NCI-H510A (cell line): ENCODE measurements around the gene CIAPIN1.
"Not testable (repeated sequence)": the region's sequence is repeated elsewhere in the genome, so short reads cannot be mapped to it uniquely, and the experiment has no call there.

Experiments used
- DNase-seq: peaks from one replicate; lab custom pipeline; 2025; lab: John Stamatoyannopoulos, UW

Gene CIAPIN1

DNA sequence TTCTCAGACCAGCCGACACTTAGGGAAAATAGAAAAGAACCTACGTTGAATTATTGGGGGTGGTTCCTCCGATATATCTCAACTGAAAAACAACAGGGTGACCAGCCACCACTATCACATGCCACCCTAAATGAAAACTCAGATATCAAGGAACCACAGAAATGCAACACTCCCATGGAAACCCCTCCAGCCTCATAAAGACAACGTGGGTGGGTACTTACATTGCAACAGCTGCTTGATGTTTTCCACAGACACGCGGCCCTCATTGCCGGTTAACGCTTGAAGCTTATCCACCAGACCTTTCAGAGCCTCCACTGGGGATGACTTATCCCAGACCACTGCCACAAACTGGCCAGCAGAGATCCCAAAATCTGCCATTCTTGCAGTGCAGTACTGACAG is 6.6 kb downstream of the CIAPIN1 start:
- not testable (repeated sequence) for DNase-seq

DNA sequence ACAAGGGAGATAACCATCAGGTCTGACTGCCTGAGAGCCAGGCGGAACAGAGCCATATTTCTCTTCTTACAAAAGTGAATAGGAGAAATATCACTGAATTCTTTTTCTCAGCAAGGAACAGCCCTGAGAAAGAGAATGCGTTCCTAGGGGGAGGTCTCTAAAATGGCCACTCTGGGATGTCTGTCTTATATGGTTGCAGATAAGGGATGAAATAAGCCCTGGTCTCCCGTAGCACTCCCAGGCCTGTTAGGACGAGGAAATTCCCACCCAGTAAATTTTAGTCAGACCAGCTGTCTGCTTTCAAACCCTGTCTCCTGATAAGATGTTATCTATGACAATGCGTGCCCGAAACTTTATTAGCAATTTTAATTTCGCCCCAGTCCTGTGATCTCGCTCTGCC is 7.2 kb downstream of the CIAPIN1 start:
- DNase-seq, result not testable (repeated sequence)

DNA sequence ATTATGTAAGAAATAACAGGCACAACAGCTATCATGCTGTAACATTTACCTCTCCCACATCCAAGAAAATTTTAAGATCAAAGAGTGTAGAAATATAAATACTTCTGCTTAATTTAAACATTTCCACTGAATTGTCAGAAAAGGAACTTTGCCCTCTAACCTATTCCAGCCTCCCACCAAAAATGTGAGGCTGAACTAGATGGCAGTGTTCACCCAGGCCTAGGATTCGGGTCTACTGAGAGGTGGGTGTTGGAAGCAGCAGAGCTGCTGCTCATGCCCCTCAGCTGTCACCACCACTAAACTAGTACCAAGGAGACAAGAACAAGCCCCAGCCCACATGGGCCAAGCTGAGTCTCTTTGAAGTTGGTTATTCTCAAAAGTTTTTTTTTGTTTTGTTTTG is 11.3 kb downstream of the CIAPIN1 start:
- no peak for DNase-seq

DNA sequence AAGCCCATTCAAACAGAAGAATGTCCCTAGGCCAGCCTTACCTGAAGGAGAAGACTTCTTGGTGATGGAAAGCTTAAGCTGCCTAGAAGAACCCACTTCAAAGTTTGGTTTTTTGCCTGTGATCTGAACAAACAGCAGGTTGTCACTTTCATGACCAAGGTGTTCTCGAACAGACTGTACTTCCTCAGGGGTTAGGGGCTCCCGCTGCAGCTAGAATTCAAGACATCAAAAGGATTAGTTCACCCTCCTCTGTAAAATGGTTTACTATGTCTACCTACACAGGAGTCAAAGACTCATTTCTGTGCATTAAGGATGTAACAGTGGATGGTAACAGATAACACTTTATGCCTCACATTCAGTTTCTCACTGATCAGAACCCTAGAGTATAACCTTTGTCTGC is 13.2 kb downstream of the CIAPIN1 start:
- no peak for DNase-seq

DNA sequence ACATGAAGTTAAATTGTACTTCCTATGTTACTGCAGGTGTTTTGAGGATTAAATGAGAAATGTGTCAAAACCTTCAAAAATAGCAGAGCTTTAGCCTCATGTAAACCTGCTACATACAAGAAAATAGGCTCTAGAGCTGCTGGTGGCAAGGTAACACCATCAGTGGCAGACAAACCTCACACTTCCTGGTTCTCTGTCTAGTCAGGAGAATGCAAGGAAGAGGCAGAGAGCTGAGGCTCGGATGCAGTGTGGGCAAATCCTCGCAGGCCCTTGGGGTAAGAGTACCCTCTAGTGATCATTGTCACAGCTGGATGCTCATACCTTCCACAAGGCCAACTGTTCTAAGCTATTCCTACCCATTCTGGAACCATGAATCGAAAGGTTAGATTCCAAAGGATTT is 14.2 kb downstream of the CIAPIN1 start:
- DNase-seq, result no peak

DNA sequence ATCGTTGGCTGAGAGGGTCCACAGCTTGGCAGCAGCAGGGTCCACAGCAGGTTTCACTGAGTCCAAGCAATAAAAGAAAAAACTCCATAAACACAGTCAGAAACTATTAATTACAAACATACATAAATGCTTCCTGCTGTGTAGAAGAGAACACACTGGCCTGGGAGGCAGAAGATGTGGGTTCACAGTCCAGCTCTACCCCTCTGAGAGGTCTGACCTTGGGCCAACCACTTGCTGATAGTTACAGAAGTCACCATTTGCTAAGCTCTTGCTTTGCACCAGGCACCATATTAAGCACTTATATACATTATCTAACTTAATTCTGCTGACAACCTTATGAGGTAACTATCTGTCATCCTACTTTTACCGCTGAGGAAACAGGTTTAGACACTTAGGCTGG is 14.7 kb downstream of the CIAPIN1 start:
- no peak for DNase-seq

DNA sequence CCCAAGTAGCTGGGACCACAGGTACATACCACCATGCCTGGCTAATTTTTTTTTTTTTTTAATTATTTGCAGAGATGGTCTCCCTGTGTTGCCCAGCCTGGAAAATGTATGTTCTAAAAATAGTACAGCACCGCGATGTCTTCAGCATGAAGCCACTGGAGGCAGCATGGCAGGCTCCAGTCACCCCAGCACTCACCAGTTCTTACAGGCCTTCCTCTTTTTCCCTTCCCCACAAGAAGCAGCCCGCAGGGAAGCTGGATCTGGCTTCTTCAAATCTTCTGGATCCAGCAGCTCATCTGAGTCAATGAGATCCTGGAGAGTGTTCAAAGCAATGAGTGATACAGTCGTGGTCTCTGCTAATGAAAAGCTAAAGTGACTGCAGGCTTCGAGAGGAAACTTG is 16.2 kb downstream of the CIAPIN1 start:
- DNase-seq, result no peak

DNA sequence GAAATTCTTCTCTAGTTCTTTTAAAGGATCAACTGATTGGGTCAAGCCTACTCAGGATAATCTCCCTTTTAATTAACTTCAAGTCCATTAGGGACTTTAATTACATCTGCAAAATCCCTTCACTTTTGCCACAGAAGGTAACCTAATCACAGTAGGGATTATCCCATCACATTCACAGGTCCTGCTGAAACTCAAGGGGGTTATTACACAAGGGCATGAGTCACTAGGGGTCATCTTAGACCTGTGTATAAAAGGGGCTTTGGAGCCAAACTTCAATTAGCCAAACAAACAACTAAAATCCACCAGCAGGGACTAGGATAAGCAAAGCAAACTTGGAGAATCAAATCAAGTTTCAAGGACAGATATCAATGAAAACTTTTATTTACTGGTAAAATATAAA is 19.4 kb downstream of the CIAPIN1 start:
- no peak for DNase-seq

DNA sequence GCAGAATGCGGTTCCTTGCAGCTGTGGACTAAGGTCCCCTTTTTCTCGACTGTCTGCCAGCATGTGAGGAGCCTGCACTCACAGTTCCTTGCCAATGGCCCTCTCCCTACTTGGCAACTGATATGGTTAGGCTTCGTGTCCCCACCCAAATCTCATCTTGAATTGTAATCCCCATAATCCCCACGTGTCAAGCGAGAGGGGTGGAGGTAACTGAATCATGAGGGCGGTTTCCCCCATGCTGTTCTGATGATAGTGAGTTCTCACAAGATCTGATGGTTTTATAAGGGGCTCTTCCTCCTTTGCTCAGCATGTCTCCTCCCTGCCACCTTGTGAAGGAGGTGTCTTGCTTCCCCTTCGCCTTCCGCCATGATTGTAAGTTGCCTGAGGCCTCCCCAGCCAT is 19.9 kb downstream of the CIAPIN1 start:
- DNase-seq, result no peak

DNA sequence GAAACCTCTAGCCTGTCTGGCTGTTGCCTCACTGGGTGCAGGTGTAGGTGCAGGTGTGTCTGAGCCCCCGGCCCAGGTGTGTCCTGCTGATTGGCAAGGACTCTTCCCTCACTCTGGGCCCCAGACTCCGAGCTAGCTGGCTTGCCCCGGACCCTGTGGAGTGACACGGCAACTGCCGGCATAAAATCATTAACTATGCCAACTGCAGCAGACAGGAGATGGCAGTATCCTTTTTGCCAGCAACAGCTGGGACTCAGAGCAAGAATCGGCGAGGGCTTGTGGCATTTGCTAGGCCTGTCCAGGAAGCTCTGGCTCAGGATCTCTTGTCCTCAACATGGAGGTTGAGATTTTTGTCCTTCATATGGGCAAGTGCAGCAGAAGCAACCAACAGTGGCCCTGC is 20.8 kb downstream of the CIAPIN1 start:
- DNase-seq, result no peak

DNA sequence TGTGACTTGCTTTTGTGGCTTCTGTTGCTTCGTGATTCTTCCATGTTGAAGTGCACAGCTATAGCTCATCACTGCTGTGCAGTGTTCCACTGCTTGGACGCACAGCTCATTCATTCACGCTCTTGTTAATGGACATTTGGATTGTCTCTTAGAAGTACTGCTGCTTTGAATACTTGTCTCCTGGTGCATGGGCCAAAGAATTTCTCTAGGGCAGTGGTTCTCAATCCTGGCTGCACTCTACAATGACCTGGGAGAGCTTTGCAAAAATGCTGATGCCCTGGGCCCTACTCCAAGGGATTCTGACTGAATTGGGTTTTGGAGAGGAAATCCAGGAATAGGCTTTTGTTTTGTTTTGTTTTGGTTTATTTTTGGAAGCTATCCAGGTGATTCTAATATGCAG is 22.6 kb downstream of the CIAPIN1 start:
- no peak for DNase-seq

DNA sequence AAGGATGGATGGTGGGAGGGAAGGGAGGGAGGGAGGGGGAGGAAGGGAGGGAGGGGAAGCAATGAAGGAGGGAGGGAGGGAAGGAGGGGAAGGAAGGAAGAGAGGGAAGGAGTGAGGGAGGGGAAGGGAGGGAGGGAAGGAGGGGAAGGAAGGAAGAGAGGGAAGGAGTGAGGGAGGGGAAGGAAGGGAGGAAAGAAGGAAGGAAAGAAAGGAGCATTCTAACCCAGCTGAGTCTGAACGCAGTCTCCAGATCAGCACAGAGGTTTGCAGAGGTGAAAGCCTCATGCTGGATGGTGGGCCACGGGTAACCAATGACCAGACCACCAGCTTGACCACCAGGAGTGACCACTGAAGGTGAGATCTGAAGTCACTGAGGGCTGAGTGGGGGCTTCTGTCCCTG is 24.0 kb downstream of the CIAPIN1 start:
- DNase-seq, result no peak

DNA sequence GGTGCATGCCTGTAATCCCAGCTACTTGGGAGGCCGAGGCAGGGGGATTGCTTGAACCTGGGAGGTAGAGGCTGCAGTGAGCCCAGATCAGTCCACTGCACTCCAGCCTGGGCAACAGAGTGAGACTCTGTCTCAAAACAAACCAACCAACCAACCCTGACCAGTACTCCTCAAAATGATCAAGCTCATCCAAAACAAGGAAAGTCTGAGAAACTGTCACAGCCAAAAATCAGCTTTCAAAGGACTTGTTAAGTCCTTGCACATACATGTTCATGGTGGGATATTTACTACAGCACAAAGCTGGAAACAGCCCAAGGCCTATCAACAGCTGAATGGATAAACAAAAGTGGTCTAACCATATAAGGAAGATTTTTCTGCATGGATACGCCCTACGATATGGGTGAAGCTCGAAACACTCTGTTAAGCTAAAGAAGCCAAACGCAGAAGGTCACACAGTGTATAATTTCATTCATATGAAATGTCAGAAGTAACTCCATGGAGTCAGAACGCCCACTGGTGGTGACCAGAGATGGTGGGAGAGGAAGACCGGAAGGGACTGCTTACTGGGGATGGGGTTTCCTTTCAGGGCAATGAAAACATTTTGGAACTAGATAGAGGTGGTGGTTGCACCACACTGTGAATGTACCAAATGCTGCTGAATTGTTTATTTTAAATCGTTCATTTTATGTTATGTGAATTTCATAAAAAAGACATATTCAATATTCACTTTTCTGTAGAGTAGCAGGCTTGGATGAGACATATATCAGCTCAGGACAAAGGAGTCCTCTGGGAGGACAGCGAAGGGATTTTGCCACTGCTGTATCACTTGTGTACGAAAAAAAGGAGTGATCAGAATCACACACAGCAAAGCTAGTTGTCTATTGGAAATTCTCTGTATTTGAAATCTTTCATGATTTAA is 24.9 kb downstream of the CIAPIN1 start:
- DNase-seq, result peak; percentile 49

DNA sequence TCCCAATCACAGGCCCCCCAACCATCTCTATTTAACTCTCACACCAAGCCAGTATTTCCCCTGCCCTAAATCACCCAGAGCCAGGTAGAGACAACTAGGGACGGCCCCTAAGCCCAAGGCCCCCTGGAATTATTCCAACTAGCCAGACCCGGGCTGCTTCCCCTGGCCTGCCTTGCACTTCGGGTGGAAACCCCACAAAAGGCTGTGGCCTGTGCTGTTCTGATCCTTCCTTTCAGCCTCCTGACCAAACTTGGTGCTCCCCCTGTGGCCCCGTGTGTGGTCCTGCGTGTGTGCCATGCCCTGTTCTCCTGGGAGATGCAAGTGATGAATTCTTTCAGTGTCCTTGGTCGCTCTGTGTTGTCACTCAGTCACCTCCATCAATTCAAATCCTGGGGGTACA is 27.7 kb downstream of the CIAPIN1 start:
- no peak for DNase-seq

DNA sequence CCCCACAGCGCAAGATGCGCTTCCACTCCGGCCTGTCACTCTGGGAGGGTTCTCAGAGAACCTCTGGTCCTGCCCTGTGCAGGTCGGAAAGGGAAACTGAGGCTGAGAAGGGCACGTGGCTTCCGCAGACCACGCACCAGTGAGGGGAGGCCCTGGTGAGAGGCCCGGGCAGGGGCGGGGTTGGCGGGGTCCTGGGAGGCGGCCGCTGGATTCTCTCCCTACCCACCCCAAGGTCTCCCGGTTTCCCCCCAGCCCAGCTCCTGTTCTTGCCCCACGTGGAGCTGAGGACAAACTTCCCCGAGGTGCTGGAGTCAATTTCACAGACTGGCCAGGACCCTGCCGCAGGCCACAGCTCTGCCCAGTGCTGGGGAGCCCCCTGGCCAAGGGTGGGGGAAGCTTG is 31.1 kb downstream of the CIAPIN1 start:
- no peak for DNase-seq

DNA sequence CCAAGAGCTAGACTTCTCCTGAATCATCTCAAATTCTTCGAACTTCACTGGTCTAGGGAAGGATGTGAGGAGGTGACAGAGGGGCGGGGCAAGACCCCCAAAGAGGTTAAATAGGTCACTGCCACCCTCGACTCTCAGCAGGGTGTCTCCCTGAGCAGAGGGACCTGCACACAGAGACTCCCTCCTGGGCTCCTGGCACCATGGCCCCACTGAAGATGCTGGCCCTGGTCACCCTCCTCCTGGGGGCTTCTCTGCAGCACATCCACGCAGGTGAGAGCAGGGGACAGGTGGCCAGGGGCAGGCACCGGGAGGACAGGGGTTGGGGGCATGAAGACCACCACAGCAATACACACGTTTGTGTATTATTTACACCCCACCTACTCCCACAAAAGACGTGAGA is 33.5 kb downstream of the CIAPIN1 start:
- DNase-seq, result no peak

DNA sequence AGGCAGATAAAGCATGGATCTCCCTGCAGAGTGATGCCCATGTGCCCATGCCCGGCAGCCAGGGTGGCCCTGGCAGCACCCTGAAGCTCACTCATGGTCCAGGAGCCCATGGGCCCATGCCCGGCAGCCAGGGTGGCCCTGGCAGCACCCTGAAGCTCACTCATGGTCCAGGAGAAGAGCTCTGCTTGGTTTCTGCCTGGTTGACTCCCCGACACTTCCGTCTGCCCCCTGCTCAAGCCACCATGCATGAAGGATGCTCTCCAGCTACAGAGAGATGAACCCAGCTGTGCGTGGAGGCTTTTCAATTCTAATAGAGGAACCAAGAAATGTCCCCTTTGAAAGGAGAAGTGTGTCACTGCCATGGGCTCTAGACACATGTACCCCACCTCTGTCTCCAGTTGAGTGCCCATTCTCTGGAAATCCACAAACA is 33.9 kb downstream of the CIAPIN1 start:
- DNase-seq, result no peak

DNA sequence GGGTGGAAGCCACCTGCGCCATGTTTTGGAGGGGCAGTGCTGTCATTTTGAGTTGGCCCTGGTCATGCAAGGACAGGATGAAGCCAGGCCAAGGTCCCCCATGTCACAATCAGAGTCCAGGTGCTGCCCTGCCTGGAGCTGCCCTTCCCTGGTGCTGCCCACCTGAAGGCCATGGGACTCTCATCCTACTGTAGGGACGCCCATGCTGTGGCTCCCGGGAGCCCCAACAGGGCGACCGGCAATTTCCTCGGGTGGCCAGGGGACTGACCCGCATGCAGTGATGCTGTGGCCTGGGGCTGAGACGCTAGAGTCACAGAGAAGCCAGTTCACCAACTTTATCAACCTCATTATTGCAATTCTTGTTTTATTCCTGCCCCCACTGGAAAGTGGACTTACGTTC is 34.6 kb downstream of the CIAPIN1 start:
- no peak for DNase-seq

DNA sequence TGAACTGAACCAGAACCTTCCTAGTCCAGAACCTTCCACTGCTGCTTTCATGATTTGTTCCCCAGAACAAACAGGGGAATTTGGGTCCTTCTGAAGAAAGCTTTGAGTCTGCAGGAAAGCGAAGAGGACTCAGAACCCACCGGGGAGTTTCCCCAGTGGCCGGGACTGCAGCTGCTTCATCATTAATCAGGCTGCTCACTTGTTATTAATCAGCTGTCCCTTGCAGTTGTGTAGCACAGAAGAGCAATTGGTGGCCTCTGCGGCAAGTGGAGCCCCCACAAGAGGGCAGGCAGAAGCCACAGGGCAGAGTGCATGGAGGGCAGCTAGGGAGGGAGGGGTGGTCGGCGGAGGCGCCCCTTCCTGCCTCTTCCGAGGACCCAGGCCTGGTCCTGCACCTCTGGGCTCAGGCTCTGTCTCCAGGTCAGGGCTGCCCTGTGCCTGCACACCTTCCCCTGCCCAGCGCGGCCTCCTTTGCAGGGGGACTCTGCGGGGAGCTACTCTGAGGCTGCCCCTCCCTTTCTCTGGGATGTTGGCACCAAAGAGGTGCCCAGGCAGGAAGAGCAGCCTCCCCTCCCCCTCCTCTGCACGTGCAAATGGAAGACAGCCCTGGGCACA is 35.7 kb downstream of the CIAPIN1 start:
- DNase-seq, result no peak

DNA sequence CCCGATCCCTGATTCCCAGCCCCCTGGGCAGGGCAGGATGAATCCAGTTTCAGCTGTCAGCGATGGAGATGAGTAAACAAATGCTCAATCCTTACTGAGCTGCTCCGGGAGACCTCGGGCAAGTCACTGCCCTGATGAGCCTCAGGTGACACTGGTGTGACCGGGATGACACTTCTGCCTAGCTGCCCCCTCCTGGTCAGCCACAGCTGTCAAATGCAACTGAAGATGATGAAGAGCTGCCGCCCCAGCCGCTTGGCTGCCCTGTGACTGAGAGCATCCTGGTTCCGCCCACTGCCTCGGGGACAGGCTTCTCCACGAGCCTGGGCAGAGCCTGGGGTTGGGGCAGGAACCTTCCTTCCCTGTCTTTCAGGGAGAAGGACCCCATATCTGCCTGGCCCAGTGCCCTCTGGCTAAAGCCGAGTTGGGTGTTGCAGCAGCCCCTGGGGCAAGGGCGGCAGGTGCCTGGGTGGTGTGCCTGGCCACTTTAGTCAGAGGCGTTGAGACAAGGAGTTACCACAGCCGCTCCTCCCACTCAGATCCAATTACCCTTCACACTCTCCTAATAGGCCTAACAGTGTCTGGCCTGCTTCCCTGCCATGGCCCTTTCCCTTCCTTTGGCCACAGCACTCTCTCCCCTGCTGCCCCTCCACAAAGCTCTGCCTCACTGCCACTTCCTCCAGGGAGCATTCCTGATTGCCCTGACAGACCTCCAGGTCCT is 37.2 kb downstream of the CIAPIN1 start:
- DNase-seq, result peak; percentile 61

DNA sequence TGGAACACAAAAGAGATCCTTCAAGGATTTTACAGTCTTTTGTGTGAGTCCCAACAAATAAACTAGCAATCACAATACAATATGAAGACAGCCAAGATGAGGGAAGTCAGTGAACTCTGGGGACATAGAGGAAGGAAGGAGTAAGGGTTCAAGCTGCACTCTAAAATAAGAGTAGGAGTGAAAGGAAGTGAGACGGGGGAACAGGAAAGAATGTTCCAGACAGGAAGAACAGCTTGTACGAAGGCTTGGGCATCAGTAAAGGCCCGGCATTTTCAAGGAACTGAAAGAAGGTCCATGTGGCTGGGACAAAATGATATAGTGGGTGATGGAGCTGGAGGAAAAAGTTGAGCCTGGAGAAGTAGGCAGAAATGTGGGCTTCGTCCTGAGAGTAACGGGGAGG is 38.1 kb downstream of the CIAPIN1 start:
- no peak for DNase-seq

DNA sequence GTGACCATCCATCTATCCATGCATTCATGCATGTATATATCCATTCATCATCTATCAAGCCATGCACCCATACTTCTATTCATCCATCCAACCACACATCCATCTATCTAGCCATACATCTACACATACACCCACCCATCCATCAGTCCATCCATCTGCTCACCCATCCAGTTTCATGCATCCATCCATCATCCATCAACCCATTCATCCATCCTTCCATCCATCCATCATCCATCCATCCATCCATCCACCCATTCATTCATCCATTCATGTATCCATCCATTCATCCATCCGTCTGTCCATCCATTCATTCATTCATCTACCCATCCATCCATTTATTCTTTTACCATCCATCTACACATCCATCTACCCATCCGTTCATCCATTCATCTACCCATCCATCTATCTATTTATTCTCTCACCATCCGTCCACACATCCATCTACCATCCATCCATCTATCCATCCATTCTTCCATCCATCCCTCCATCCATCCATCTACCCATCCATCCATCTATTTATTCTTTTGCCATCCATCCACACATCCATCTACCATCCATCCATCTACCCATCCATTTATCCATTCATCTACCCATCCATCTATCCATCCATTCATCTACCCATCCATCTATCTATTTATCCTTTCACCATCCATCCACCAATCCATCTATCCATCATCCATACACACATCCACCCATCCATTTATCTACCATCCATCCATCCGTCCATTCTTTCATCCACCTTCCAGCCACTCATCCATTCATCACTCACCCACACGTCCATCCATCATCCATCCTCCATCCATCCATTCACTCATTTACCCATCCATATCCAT is 39.4 kb downstream of the CIAPIN1 start:
- no peak for DNase-seq
